HepG2 (cell line): ENCODE results near the gene TCERG1L.

Experiments used
- EZH2 ChIP-seq: conservative IDR thresholded peaks from 2 replicates; pipeline ENCODE4 v1.6.1; 2012; ENCODE audit warnings: mild to moderate bottlenecking, low read depth, low read length, moderate library complexity
- SAP130 ChIP-seq: IDR thresholded peaks from 2 replicates; pipeline ENCODE4 v1.6.1; 2016; ENCODE audit warnings: low read depth
- ZFAT ChIP-seq: sonication (generic); formaldehyde crosslinking; conservative IDR thresholded peaks from 2 replicates; pipeline ENCODE4 v1.8.1; 2023; ENCODE audit warnings: missing genetic modification reagents, inconsistent platforms

- TF ChIP-seq SAP130 (CRISPR knock-in tag), result no peak
- TF ChIP-seq ZFAT, result no peak
- no peak for TF ChIP-seq EZH2
Observed at GRCh38 chr10:131261890-131262475, 49.5 kb downstream of the TCERG1L start.
